GM10847 (cell line): Measurements from ENCODE around the gene JAK3.

Source experiments
- POLR2A ChIP-seq: IDR thresholded peaks from 2 replicates; pipeline ENCODE4 v1.6.1; 2011; ENCODE audit not compliant: insufficient read length; ENCODE audit errors: extremely low read depth

Gene JAK3

DNA sequence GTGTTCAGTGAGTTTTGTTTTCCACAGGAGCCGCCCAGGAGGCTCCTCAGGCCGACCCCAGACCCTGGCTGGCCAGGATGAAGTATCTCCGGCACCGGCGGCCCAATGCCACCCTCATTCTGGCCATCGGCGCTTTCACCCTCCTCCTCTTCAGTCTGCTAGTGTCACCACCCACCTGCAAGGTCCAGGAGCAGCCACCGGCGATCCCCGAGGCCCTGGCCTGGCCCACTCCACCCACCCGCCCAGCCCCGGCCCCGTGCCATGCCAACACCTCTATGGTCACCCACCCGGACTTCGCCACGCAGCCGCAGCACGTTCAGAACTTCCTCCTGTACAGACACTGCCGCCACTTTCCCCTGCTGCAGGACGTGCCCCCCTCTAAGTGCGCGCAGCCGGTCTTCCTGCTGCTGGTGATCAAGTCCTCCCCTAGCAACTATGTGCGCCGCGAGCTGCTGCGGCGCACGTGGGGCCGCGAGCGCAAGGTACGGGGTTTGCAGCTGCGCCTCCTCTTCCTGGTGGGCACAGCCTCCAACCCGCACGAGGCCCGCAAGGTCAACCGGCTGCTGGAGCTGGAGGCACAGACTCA lies 40.0 kb downstream of the JAK3 start:
- no peak for TF ChIP-seq POLR2A

DNA sequence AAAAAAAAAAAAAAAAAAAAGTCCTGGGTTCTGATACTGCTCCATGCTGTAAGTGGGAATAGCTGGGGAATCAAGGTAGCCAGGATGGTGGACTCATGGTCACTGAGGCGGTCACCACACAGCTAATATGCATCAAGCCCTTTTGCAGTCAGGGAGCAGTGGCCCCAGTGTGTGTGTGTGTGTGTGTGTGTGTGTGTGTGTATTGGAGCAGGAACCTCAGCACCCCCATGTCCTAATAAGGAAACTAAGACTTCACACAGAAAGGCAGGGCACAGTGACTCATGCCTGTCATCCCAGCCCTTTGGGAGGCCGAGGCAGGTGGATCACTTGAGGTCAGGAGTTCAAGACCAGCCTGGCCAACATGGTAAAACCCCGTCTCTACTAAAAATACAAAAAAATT lies 40.8 kb downstream of the JAK3 start:
- no peak for TF ChIP-seq POLR2A

DNA sequence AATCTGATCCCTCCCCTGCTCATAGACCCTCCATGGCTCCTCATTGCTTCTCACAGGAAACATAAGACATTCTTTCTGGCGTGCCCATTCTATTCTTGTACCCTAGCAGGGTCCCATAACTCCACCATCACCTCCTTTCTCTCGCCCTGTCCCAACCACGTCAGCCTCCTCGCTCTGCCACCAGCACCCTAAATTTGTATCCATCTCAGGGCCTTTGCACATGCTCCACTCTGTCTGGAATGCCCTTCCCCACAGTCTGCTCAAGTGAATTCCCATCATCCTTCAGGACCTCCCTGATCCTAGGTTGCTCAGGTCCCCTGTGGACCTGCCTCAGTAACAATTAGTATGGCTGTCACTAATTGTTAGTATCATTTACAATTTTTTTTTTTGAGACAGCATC lies 42.4 kb downstream of the JAK3 start:
- TF ChIP-seq POLR2A = no peak

DNA sequence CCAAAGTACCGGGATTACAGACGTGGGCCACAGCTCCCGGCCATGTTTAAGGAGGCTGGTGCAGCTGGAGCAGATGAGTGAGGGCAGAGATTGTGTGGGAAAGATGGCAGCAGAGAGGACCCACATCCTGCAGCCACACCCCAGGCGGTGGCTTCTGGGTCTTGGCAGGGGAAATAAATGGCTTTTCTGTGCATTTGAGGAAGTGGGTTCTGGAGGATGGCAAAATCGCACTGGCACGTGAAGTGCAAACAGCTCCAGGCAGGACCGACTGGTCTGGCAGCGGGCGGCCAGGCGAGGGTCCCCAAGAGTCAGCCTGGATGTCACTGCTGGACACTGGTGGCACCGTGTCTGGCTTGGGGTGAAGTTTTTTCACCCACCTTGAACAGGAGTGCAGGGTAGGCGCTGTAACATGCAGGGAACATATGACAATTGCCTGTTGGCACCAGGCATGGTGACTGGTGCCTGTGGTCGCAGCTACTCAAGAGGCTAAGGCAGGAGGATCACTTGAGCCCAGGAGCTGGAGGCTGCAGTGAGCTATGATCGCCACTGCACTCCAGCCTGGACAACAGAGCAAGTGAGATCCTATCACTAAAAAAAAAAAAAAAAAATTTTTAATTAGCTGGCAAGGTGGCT lies 44.4 kb downstream of the JAK3 start:
- no peak for TF ChIP-seq POLR2A

DNA sequence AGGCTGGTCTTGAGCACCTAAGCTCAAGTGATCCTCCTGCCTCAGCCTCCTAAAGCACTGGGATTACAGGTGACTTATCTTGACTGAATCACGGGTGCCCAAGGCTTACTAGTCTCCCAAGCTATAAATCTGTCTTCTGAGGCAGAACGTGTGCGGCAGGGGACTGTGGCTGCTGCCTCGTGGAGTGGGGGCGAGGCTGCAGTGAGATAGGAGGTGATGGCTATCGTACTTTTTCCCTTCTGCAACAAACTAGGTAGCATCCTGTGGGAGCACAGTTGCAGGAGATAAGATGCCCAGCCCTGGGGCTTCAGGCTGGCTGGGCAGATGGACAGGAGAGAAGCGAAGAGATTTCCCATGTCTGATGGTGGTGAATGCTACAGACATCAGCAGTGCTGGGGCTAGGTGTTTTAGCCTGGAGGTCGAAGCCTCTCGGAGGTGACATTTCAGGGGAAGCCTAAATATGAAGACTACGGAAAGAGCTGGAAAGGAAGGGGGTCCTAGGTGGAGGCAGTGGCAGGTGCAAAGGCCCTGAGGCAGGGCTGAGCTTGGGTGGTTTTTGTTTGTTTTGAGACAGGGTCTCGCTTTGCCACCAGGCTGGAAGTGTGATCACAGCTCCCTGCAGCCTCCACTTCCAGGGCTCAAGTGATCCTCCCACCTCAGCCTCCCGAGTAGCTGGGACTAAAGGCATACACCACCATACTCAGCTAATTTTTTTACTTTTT lies 45.5 kb downstream of the JAK3 start:
- TF ChIP-seq POLR2A = no peak

DNA sequence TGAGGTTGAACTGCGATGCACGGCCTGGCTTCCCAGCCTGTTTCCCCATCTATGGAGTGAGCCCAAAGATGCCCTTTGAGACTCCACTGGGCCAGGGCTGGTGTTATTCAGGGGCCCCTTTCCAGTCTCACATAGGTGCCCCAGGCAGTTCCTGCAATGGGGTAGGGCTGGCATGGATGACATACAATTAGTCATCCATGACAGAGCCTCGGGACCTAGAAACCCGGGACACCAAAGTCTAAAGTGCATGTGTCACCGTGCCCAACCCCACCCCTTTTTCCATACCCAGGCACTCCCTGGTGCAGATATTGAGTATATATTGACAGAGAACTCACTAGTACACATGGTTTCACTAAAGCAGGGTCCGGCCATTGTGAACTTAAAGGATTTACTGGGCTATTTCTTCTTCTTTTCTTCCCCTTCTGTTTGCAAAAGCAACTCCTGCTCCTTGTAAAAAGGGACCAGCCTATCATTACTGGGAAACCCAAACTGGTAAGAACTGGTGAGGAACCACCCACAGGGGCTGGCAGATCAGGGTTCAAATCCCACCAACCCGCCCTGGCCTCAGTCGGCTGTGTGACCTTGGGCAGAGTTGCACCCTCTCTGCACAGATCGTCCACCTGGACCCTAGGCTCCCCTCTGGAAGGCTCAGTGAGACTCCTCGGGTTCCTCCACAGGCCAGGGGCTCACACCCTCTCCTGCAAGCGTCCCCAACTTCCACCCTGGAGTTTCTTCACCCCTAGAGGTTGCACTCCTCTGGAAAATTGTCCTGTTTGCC lies 50.2 kb downstream of the JAK3 start:
- TF ChIP-seq POLR2A = no peak

DNA sequence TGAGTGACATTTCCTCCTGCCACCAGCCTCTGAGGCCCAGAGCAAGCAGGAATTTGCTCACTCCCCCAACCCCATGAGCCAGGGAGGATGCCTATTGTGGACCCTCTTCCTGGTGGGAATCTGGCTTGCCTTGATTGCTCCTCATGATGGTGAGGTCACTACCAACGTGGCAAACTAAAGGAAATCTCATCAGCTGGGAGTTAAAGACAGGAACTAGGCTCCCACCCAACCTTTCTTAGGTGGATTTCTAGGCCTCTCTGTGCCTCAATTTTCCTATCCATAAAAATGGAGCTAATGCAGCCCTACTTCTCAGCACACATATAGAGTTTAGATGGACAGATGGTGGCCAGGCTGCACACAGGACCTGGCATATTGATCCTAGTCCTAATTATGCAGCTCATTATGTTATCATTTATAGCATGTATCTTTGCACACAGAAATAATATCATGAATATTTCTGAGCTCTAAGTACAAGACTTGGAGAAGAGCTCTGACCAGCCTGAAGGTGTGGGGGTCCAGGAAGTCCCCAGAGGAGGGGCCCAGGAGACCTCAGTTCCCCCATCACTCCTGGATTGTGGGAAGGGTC lies 50.9 kb downstream of the JAK3 start:
- TF ChIP-seq POLR2A = no peak

DNA sequence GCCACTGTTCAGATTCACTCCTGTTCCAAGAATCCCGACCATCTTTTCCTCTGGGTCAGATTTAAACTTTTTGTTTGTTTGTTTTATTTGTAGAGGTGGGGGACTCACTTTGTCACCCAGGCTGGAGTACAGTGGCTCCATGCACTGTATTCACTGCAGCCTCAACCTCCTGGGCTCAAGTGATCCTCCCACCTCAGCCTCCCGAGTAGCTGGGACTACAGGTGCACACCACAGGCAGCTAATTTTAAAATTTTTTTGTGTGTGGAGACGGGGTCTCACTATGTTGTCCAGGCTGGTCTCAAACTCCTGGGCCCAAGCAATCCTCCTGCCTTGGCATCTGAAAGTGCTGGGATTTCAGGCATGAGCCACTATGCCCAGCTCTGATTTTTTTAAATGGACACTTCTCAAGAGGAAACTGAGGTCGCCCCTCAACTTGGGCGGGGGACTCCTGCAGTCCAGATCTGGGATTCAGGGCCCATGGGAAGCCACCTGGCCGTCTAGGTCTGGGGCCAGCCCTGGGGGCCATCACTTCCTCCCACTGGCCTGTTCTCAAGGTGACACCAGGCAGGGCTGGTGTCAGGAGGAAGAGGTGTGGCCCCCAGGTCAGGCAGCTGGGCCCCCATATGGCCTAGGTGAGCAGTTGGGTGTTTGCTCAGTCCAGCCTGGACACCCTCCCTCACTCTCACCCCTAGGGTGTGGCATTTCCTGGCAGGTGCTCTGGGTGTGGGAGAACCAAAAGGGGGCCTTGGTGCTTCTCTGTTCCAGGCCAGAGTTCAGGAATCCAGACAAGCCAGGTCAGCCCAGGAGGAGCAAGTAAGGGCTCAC lies 51.6 kb downstream of the JAK3 start:
- no peak for TF ChIP-seq POLR2A

DNA sequence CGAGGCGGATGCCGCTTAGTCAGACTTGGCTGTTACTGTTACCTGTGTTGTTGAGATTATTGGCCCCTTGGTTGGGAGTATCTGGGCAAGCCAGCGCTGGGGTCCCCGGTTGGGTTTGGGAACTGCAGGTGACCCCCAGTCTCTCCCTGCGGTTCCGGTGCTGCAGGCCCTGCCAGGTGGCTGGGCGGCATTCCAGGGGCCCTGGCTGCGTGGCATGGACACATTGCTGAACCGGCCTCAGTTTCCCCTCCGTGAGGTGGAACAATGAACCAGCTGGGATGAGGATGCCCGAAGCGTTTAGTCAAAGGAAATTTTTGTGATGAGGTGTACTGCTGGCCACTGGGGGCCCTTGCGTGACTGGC lies 52.3 kb downstream of the JAK3 start:
- TF ChIP-seq POLR2A = no peak

DNA sequence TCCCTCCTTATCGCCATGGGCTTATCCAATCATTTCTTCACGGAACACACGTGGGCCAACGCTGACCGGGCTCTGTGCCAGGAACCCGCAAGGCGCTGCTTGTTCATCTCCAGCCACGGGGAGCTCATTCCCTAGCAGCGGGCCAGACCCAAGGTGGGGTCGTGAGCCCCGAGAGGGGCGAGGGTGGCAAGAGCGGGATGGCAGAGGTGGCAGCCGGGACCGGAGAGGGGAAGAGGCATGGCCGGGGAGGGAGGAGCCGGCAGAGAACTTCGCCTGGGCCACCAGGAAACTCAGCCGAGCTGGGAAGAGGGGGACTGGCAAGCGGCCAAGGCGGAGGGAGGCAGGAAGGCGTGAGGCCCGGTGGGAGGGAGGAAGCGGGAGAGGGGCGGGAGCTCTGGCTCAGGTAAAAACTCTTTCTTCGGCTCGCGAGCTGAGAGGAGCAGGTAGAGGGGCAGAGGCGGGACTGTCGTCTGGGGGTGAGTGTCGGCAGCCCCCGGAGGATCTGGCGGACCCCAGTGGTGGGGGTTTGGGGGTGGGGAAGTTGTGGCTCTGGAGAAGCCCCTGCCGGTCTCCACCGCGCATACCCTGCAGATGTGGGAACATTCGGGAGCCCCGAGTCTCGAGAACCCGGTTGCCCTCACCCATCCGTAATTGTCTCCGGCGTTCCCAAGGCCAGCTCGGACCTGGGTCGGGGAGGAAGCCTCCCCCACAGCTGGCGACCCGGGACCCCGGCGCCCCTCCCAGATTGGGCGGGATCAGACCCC lies 52.9 kb downstream of the JAK3 start, which contains the start of gene B3GNT3:
TSS of gene B3GNT3 (plus strand) at position 408 of the 764 bp plus-strand sequence. CDS start 12,670 bp downstream, outside the sequence.
- no peak for TF ChIP-seq POLR2A

DNA sequence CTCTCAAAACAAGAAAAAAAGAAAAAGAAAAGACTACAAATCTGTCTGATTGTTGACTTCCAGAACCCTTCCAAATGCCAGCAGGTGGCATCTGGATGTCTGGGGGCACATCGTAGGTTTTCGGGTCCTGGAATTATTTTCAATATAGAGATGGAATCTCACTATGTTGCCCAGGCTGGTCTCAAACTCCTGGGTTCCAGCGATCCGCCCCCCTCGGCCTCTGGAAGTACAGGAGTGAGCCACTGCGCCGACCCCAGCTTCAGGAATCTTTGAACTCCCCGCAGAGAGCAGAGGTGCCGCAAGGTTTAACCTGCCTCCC lies 53.4 kb downstream of the JAK3 start:
- no peak for TF ChIP-seq POLR2A

DNA sequence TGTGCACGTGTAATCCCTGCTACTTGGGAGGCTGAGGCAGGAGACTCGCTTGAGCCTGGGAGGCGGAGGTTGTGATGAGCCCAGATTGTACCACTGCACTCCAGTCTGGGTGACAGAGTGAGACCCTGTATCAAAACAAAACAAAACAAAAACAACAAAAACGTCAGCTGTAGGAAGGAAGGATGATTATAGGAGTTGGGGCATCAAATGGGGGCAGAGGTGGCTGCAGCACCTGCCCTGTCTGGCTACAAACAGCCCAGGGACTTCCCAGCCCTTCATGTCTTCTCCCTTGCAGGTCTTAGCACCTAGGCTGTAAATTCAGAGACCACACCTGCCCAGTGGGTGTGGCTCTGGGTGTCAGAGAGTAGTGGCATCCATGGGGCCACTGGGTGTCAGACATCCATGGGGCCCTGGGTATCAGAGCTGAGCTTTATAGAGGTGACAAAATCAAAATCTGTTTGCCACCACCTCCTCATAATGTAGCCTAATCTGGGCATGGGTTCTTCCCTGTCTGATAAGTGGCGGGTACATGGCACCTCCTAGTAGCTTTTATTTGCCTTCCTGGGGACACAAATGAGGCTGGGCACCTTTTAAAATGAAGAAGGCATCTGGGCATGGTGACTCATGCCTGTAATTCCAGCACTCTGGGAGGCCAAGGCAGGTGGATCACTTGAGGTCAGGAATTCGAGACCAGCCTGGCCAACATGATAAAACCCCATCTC lies 57.6 kb downstream of the JAK3 start:
- TF ChIP-seq POLR2A = no peak

DNA sequence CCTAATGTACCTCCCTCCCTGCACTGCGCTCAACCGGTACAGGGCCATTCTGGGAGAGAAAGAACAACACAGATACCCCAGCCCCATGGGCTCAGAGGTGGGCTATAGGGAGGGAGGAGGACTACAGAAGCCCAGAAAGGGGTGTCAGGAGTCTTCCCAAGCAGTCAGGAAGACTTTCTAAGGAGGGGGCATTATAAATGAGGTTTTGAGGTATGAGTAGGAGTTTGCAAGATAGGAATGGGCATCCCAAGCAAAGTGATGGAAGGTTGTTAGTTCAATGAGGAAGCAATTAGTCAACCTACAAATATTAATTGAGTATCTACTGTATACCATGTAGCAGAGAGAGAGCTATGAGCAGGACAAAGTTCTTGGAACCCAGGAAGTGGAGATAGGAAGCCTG lies 59.1 kb downstream of the JAK3 start:
- TF ChIP-seq POLR2A = no peak
